A673 (cell line): ENCODE results near the gene ZBTB20. TPM values are rescaled to one million over a fixed set of nuclear protein-coding genes. Genes with fewer than 3 reads are reported as not detected.
A peak's percentile ranks its signal among the peaks of the same experiment; 100 is the strongest.

Experiments used
- BruUV-seq: library from RNA; stranded (reverse); fragments of 400-500 nt; replicated peaks from 2 replicates; lab custom pipeline; 2021; lab: Mats Ljungman, UMichigan
- CTCF ChIA-PET: fragments of 300-600 bp; sonication (Branson Sonifier 250); formaldehyde crosslinking; loops from one replicate; lab custom pipeline; 2022; ENCODE audit warnings: antibody characterized with exemption; lab: Charles Lee
- POLR2A ChIA-PET: fragments of 300-600 bp; sonication (Branson Sonifier 250); formaldehyde crosslinking; loops from one replicate; lab custom pipeline; 2022; ENCODE audit warnings: antibody characterized with exemption; ENCODE audit not compliant: low non-redundant PET; lab: Charles Lee
- DNase-seq: peaks from one replicate; pipeline ENCODE4 v3.0.0-alpha.2; 2015; ENCODE audit warnings: low spot score
- H3K27ac ChIP-seq: fragments of 200-600 bp; sonication (generic); 2 replicates; pipeline ENCODE4 v1.5.1; 2016; ENCODE audit warnings: mixed run types, low read depth, mild to moderate bottlenecking, mixed read lengths, antibody characterized with exemption, low read length; ENCODE audit not compliant: poor library complexity, severe bottlenecking
- H3K27me3 ChIP-seq: fragments of 200-600 bp; sonication (generic); replicated peaks from 2 replicates; pipeline ENCODE4 v1.6.1; 2017; ENCODE audit warnings: mixed run types, low read depth, mild to moderate bottlenecking, mixed read lengths, antibody characterized with exemption, low read length; ENCODE audit not compliant: insufficient read depth, poor library complexity
- H3K36me3 ChIP-seq: fragments of 200-600 bp; sonication (generic); 2 replicates; pipeline ENCODE4 v1.6.1; 2016; ENCODE audit warnings: mixed run types, mild to moderate bottlenecking, mixed read lengths, antibody characterized with exemption, low read length; ENCODE audit not compliant: insufficient read depth, poor library complexity, severe bottlenecking
- H3K4me1 ChIP-seq: fragments of 200-600 bp; sonication (generic); 2 replicates; pipeline ENCODE4 v1.6.1; 2017; ENCODE audit warnings: mixed run types, mild to moderate bottlenecking, mixed read lengths, antibody characterized with exemption, low read length; ENCODE audit not compliant: insufficient read depth, poor library complexity, severe bottlenecking
- H3K4me3 ChIP-seq: fragments of 200-600 bp; sonication (generic); 2 replicates; pipeline ENCODE4 v1.5.1; 2016; ENCODE audit warnings: low read depth, mixed run types, mild to moderate bottlenecking, mixed read lengths, low read length; ENCODE audit not compliant: poor library complexity, severe bottlenecking
- H3K9me3 ChIP-seq: fragments of 200-600 bp; sonication (generic); 2 replicates; pipeline ENCODE4 v1.6.1; 2016; ENCODE audit warnings: mixed run types, low read depth, mild to moderate bottlenecking, mixed read lengths, antibody characterized with exemption, low read length; ENCODE audit not compliant: poor library complexity, severe bottlenecking
- CTCF ChIP-seq: fragments of 300-800, 200-600 bp; sonication (generic); conservative IDR thresholded peaks from 2 replicates; pipeline ENCODE4 v1.5.1; 2017; ENCODE audit warnings: low read depth, mild to moderate bottlenecking, antibody characterized with exemption, low read length, moderate library complexity, mixed read lengths
- EZH2 ChIP-seq: fragments of 200-600 bp; sonication (generic); IDR thresholded peaks from 2 replicates; pipeline ENCODE4 v1.6.1; 2017; ENCODE audit warnings: borderline replicate concordance, low read depth, mild to moderate bottlenecking, mixed read lengths, antibody characterized with exemption, low read length; ENCODE audit not compliant: poor library complexity, severe bottlenecking
- intact Hi-C: fragments of 100-400 bp; cut with micrococcal nuclease; formaldehyde crosslinking; loops from one replicate; pipeline ENCODE4 v1.10.0; 2022; ENCODE audit not compliant: unreplicated experiment
- total RNA-seq: library from RNA; stranded (reverse); gene quantifications from 2 replicates; pipeline ENCODE4 v1.2.3, GENCODE V29; 2021

The ZBTB20 gene
- total RNA-seq, 1 experiment from 2014 or later = 13.5 TPM

GRCh38 chr3:114878114-114878839 is 268.8 kb downstream of the ZBTB20 start:
- H3K27me3 ChIP-seq = no peaks in the 10 kb centered on the region
- CTCF ChIA-PET = no interaction called here
- H3K36me3 ChIP-seq = no peaks in the 10 kb centered on the region
- peaks cover 14% of the 10 kb centered on the region for H3K4me1 ChIP-seq
- BruUV-seq = no TSS peak
- no peak overlapping the region for H3K4me3 ChIP-seq
- H3K27ac ChIP-seq = no peak overlapping the region
- POLR2A ChIA-PET = no interaction called here
- H3K9me3 ChIP-seq = no peaks in the 10 kb centered on the region
- intact Hi-C loops = no loop called here
- peak; percentile 24 for DNase-seq
- TF ChIP-seq CTCF (no peak), EZH2 (no peak)

GRCh38 chr3:114877378-114878113 is 269.5 kb downstream of the ZBTB20 start:
- TF ChIP-seq CTCF (no peak), EZH2 (no peak)
- Histone ChIP-seq H3K4me1 (peaks cover 14% of the 10 kb centered on the region), H3K27me3 (no peaks in the 10 kb centered on the region), H3K4me3 (no peak overlapping the region), H3K36me3 (no peaks in the 10 kb centered on the region), H3K9me3 (no peaks in the 10 kb centered on the region), H3K27ac (no peak overlapping the region)
- intact Hi-C loops = no loop called here
- CTCF ChIA-PET = no interaction called here
- no TSS peak for BruUV-seq
- POLR2A ChIA-PET = no interaction called here
- no peak for DNase-seq

GRCh38 chr3:114874522-114874971 is 272.5 kb downstream of the ZBTB20 start:
- Histone ChIP-seq H3K4me3 (no peak overlapping the region), H3K36me3 (no peaks in the 10 kb centered on the region), H3K27me3 (no peaks in the 10 kb centered on the region), H3K27ac (no peak overlapping the region), H3K9me3 (no peaks in the 10 kb centered on the region), H3K4me1 (peaks cover 11% of the 10 kb centered on the region)
- intact Hi-C loops = no loop called here
- no peak for TF ChIP-seq CTCF
- TF ChIP-seq EZH2 = no peak
- no TSS peak for BruUV-seq
- no peak for DNase-seq
- ChIA-PET CTCF (no interaction called here), POLR2A (no interaction called here)
